ENCODE data around the gene NLRP6. TPM values are rescaled to one million over a fixed set of nuclear protein-coding genes. Genes with fewer than 3 reads are reported as not detected.
"Not testable (repeated sequence)": the region's sequence is repeated elsewhere in the genome, so short reads cannot be mapped to it uniquely, and the experiment has no call there.

The NLRP6 gene
- total RNA-seq, 1 donor = not detected

GRCh38 chr11:315051-315481 lies 36.9 kb downstream of the NLRP6 start:
- Histone ChIP-seq H4K20me1 (ENCODE audit: insufficient read depth, low read length) (peaks cover 3% of the 10 kb centered on the region), H3K27ac (ENCODE audit: low read depth, low read length) (no peak overlapping the region), H2AFZ (ENCODE audit: low read length) (no peak overlapping the region), H3K79me2 (ENCODE audit: insufficient read depth, low read length) (peaks cover 7% of the 10 kb centered on the region), H3K27me3 (ENCODE audit: insufficient read depth, low read length) (peaks cover 27% of the 10 kb centered on the region), H3K9me3 (ENCODE audit: low read depth, low read length) (no peaks in the 10 kb centered on the region), H3K4me1 (ENCODE audit: insufficient read depth, low read length) (peaks cover 18% of the 10 kb centered on the region), H3K4me3 (ENCODE audit: insufficient read depth, low read length) (no peak overlapping the region), H3K4me2 (ENCODE audit: insufficient read depth, low read length) (peak overlapping the region; percentile 24), H3K36me3 (ENCODE audit: insufficient read depth, low read length) (no peaks in the 10 kb centered on the region)
- TF ChIP-seq CTCF (IDR thresholded peaks at IDR 0.05; ENCODE audit: extremely low read depth, low read depth, low read length) = no peak
- DNase-seq (ENCODE audit: insufficient read length, low spot score, missing footprints) = peak; percentile 89

- Histone ChIP-seq H3K36me3 (ENCODE audit: insufficient read depth, low read length) (no peaks in the 10 kb centered on the region), H3K27ac (ENCODE audit: low read depth, low read length) (no peak overlapping the region), H3K4me1 (ENCODE audit: insufficient read depth, low read length) (peaks cover 18% of the 10 kb centered on the region), H3K4me2 (ENCODE audit: insufficient read depth, low read length) (peak overlapping the region; percentile 24), H3K9me3 (ENCODE audit: low read depth, low read length) (no peaks in the 10 kb centered on the region), H3K27me3 (ENCODE audit: insufficient read depth, low read length) (peaks cover 27% of the 10 kb centered on the region), H4K20me1 (ENCODE audit: insufficient read depth, low read length) (peaks cover 3% of the 10 kb centered on the region), H3K79me2 (ENCODE audit: insufficient read depth, low read length) (peaks cover 12% of the 10 kb centered on the region), H3K4me3 (ENCODE audit: insufficient read depth, low read length) (peak overlapping the region; percentile 28), H2AFZ (ENCODE audit: low read length) (no peak overlapping the region)
- DNase-seq (ENCODE audit: insufficient read length, low spot score, missing footprints) = peak; percentile 78
- no peak for TF ChIP-seq CTCF (IDR thresholded peaks at IDR 0.05; ENCODE audit: extremely low read depth, low read depth, low read length)
These were observed 37.3 kb downstream of the NLRP6 start for GRCh38 chr11:315516-315994.

GRCh38 chr11:316031-316701 lies 38.0 kb downstream of the NLRP6 start:
- no peak for TF ChIP-seq CTCF (IDR thresholded peaks at IDR 0.05; ENCODE audit: extremely low read depth, low read depth, low read length)
- no peaks in the 10 kb centered on the region for H3K9me3 ChIP-seq (ENCODE audit: low read depth, low read length)
- H4K20me1 ChIP-seq (ENCODE audit: insufficient read depth, low read length) = peaks cover 3% of the 10 kb centered on the region
- DNase-seq (ENCODE audit: insufficient read length, low spot score, missing footprints) = peak; percentile 78
- peaks cover 18% of the 10 kb centered on the region for H3K4me1 ChIP-seq (ENCODE audit: insufficient read depth, low read length)
- H3K4me2 ChIP-seq (ENCODE audit: insufficient read depth, low read length) = peak overlapping the region; percentile 44
- peaks cover 27% of the 10 kb centered on the region for H3K27me3 ChIP-seq (ENCODE audit: insufficient read depth, low read length)
- H3K4me3 ChIP-seq (ENCODE audit: insufficient read depth, low read length) = peak overlapping the region; percentile 25
- no peaks in the 10 kb centered on the region for H3K36me3 ChIP-seq (ENCODE audit: insufficient read depth, low read length)
- H3K79me2 ChIP-seq (ENCODE audit: insufficient read depth, low read length) = peaks cover 14% of the 10 kb centered on the region
- peak overlapping the region; percentile 3 for H2AFZ ChIP-seq (ENCODE audit: low read length)
- H3K27ac ChIP-seq (ENCODE audit: low read depth, low read length) = no peak overlapping the region

- peak overlapping the region; percentile 44 for H3K4me2 ChIP-seq (ENCODE audit: insufficient read depth, low read length)
- H3K79me2 ChIP-seq (ENCODE audit: insufficient read depth, low read length) = peaks cover 14% of the 10 kb centered on the region
These were observed 38.7 kb downstream of the NLRP6 start for GRCh38 chr11:316891-317301.

GRCh38 chr11:317668-318404 lies 39.6 kb downstream of the NLRP6 start:
- peak; percentile 50 for DNase-seq (ENCODE audit: insufficient read length, low spot score, missing footprints)
- not testable (repeated sequence) for H3K4me3 ChIP-seq (ENCODE audit: insufficient read depth, low read length); H3K4me2 ChIP-seq (ENCODE audit: insufficient read depth, low read length); H3K27ac ChIP-seq (ENCODE audit: low read depth, low read length); H4K20me1 ChIP-seq (ENCODE audit: insufficient read depth, low read length); H3K9me3 ChIP-seq (ENCODE audit: low read depth, low read length); H2AFZ ChIP-seq (ENCODE audit: low read length); H3K36me3 ChIP-seq (ENCODE audit: insufficient read depth, low read length)
- peaks cover 27% of the 10 kb centered on the region for H3K27me3 ChIP-seq (ENCODE audit: insufficient read depth, low read length)
- H3K4me1 ChIP-seq (ENCODE audit: insufficient read depth, low read length) = peaks cover 13% of the 10 kb centered on the region
- peaks cover 14% of the 10 kb centered on the region for H3K79me2 ChIP-seq (ENCODE audit: insufficient read depth, low read length)

More at GRCh38 chr11:316891-317301, 38.7 kb downstream of the NLRP6 start:
- H3K36me3 ChIP-seq (ENCODE audit: insufficient read depth, low read length) = no peaks in the 10 kb centered on the region
- DNase-seq (ENCODE audit: insufficient read length, low spot score, missing footprints) = peak; percentile 67
- H3K4me1 ChIP-seq (ENCODE audit: insufficient read depth, low read length) = peaks cover 14% of the 10 kb centered on the region
- no peak overlapping the region for H3K27ac ChIP-seq (ENCODE audit: low read depth, low read length)
- TF ChIP-seq CTCF (IDR thresholded peaks at IDR 0.05; ENCODE audit: extremely low read depth, low read depth, low read length) = no peak
- no peak overlapping the region for H3K4me3 ChIP-seq (ENCODE audit: insufficient read depth, low read length)
- H4K20me1 ChIP-seq (ENCODE audit: insufficient read depth, low read length) = peaks cover 3% of the 10 kb centered on the region
- H3K9me3 ChIP-seq (ENCODE audit: low read depth, low read length) = no peaks in the 10 kb centered on the region
- no peak overlapping the region for H2AFZ ChIP-seq (ENCODE audit: low read length)
- H3K27me3 ChIP-seq (ENCODE audit: insufficient read depth, low read length) = peaks cover 27% of the 10 kb centered on the region
